HepG2 (cell line): ENCODE data around the gene JUND. TPM values are rescaled to one million over a fixed set of nuclear protein-coding genes. Genes with fewer than 3 reads are reported as not detected.

Source experiments
- AKAP8 ChIP-seq: sonication (generic); formaldehyde crosslinking; IDR thresholded peaks from 2 replicates; pipeline ENCODE4 v1.5.1; 2020; ENCODE audit warnings: mild to moderate bottlenecking, missing genetic modification reagents
- EEA1 ChIP-seq: sonication (generic); formaldehyde crosslinking; IDR thresholded peaks from 2 replicates; pipeline ENCODE4 v1.5.1; 2020; ENCODE audit warnings: mild to moderate bottlenecking, missing genetic modification reagents, borderline replicate concordance
- EHMT2 ChIP-seq: fragments of 200-600 bp; sonication (generic); IDR thresholded peaks from 2 replicates; pipeline ENCODE4 v1.7.0; 2017; ENCODE audit warnings: antibody characterized with exemption, low read depth, low read length, borderline replicate concordance
- FIP1L1 ChIP-seq: fragments of 200-400 bp; formaldehyde crosslinking; IDR thresholded peaks from 2 replicates; pipeline ENCODE4 v1.6.1; 2018; ENCODE audit warnings: low read depth, mild to moderate bottlenecking, low read length, moderate library complexity, borderline replicate concordance; ENCODE audit not compliant: insufficient read depth
- HDAC1 ChIP-seq: sonication (generic); formaldehyde crosslinking; IDR thresholded peaks from 2 replicates; pipeline ENCODE4 v1.5.1; 2020; ENCODE audit warnings: mild to moderate bottlenecking, missing genetic modification reagents
- HNRNPK ChIP-seq: fragments of 200-400 bp; formaldehyde crosslinking; IDR thresholded peaks from 2 replicates; pipeline ENCODE4 v1.6.1; 2018; ENCODE audit warnings: low read length, low read depth, moderate library complexity, mild to moderate bottlenecking; ENCODE audit not compliant: poor library complexity, severe bottlenecking
- IRF2 ChIP-seq: IDR thresholded peaks from 2 replicates; pipeline ENCODE4 v1.6.1; 2018; ENCODE audit warnings: missing genetic modification reagents, missing compliant biosample characterization
- MAF1 ChIP-seq: sonication (generic); formaldehyde crosslinking; IDR thresholded peaks from 2 replicates; pipeline ENCODE4 v1.5.0; 2020; ENCODE audit warnings: missing genetic modification reagents, borderline replicate concordance
- MED1 ChIP-seq: sonication (generic); formaldehyde crosslinking; IDR thresholded peaks from 2 replicates; pipeline ENCODE4 v1.4.0; 2020; ENCODE audit warnings: missing genetic modification reagents
- MLXIP ChIP-seq: sonication (generic); formaldehyde crosslinking; IDR thresholded peaks from 2 replicates; pipeline ENCODE4 v1.9.0; 2021; ENCODE audit warnings: missing genetic modification reagents, borderline replicate concordance
- PRDM15 ChIP-seq: sonication (generic); formaldehyde crosslinking; IDR thresholded peaks from 2 replicates; pipeline ENCODE4 v1.4.0; 2020; ENCODE audit warnings: missing genetic modification reagents
- RORA ChIP-seq: sonication (generic); formaldehyde crosslinking; IDR thresholded peaks from 2 replicates; pipeline ENCODE4 v1.5.0; 2020; ENCODE audit warnings: mild to moderate bottlenecking, missing genetic modification reagents, moderate library complexity
- UBTF ChIP-seq: sonication (generic); formaldehyde crosslinking; IDR thresholded peaks from 2 replicates; pipeline ENCODE4 v1.4.0; 2020; ENCODE audit warnings: mild to moderate bottlenecking, missing genetic modification reagents
- ZFY ChIP-seq: sonication (generic); formaldehyde crosslinking; IDR thresholded peaks from 2 replicates; pipeline ENCODE4 v1.4.0; 2020; ENCODE audit warnings: missing genetic modification reagents
- ZNF124 ChIP-seq: sonication (generic); formaldehyde crosslinking; IDR thresholded peaks from 2 replicates; pipeline ENCODE4 v1.4.0; 2020; ENCODE audit warnings: missing genetic modification reagents
- ZNF234 ChIP-seq: sonication (generic); formaldehyde crosslinking; conservative IDR thresholded peaks from 2 replicates; pipeline ENCODE4 v1.5.1; 2020; ENCODE audit warnings: mild to moderate bottlenecking, missing genetic modification reagents
- ZNF263 ChIP-seq: sonication (generic); formaldehyde crosslinking; IDR thresholded peaks from 2 replicates; pipeline ENCODE4 v1.4.0; 2020; ENCODE audit warnings: missing genetic modification reagents
- ZNF44 ChIP-seq: sonication (generic); formaldehyde crosslinking; IDR thresholded peaks from 2 replicates; pipeline ENCODE4 v1.5.1; 2020; ENCODE audit warnings: mild to moderate bottlenecking, missing genetic modification reagents
- ZNF562 ChIP-seq: sonication (generic); formaldehyde crosslinking; IDR thresholded peaks from 2 replicates; pipeline ENCODE4 v1.8.0; 2022; ENCODE audit warnings: missing genetic modification reagents, borderline replicate concordance
- ZNF839 ChIP-seq: sonication (generic); formaldehyde crosslinking; IDR thresholded peaks from 2 replicates; pipeline ENCODE4 v1.4.0; 2020; ENCODE audit warnings: missing genetic modification reagents, mild to moderate bottlenecking, borderline replicate concordance
- polyA plus RNA-seq, 8 experiments: library from polyadenylated mRNA; depleted of rRNA in 3 of 8; stranded (reverse) in 7 of 8; unstranded in 1 of 8; fragments of >200 nt; fragmentation: Illumina TruSeq in 4 of 8; extraction: Trizol in 4 of 8; gene quantifications; 2 replicates each; pipeline versions ENCODE4 v1.2.1 to v1.2.3, GENCODE V29; 2011 to 2016; ENCODE audit warnings: low read depth in 4 of 8, missing spikeins in 1 of 8, mixed read lengths in 1 of 8; ENCODE audit not compliant: insufficient read depth in 1 of 8
- total RNA-seq, 5 experiments: library from RNA; depleted of rRNA; stranded (reverse); fragments of >200 nt; fragmentation: Illumina TruSeq; extraction: Trizol; gene quantifications; 2 replicates each; pipeline ENCODE4 v1.2.3, GENCODE V29; 2016; ENCODE audit warnings: low read depth in 1 of 5

Gene JUND
- total and polyA plus RNA-seq, 2 of the 13 experiments (the other 11 are each of a cell fraction or from before 2014, with no cell fraction given) = 41.2 to 59.8 TPM

GRCh38 chr19:18233224-18233825 is 48.1 kb downstream of the JUND start (continued):
- TF ChIP-seq PRDM15 (CRISPR knock-in tag) = peak; percentile 46; the same call in 1 of the 2 replicates
- peak; percentile 81; the same call in 1 of the 2 replicates for TF ChIP-seq MAF1 (CRISPR knock-in tag)
- TF ChIP-seq IRF2 (CRISPR knock-in tag) = peak; percentile 86; the same call in 1 of the 2 replicates
- peak; percentile 72; the same call in 1 of the 2 replicates for TF ChIP-seq ZNF839 (CRISPR knock-in tag)
- peak; percentile 90 for TF ChIP-seq UBTF (CRISPR knock-in tag)
- 0 out of 2 replicates have a peak, but pooled peaks have one; percentile 36 for TF ChIP-seq ZNF44 (CRISPR knock-in tag)
- peak; percentile 60; the same call in 1 of the 2 replicates for TF ChIP-seq ZFY
- peak; percentile 100 for TF ChIP-seq EHMT2
- TF ChIP-seq ZNF124 (CRISPR knock-in tag) = peak; percentile 97
- no peak for TF ChIP-seq RORA (CRISPR knock-in tag)
- TF ChIP-seq ZNF234 (CRISPR knock-in tag) = 0 out of 2 replicates have a peak, but pooled peaks have one; percentile 61
- peak; percentile 91 for TF ChIP-seq MLXIP (CRISPR knock-in tag)
- TF ChIP-seq ZNF562 (CRISPR knock-in tag) = no peak
- no peak for TF ChIP-seq FIP1L1
- no peak for TF ChIP-seq HNRNPK
- TF ChIP-seq AKAP8 (CRISPR knock-in tag) = no peak
- 0 out of 2 replicates have a peak, but pooled peaks have one; percentile 60 for TF ChIP-seq ZNF263 (CRISPR knock-in tag)
- TF ChIP-seq MED1 (CRISPR knock-in tag) = peak; percentile 71
- peak; percentile 65; the same call in 1 of the 2 replicates for TF ChIP-seq EEA1
- peak; percentile 86 for TF ChIP-seq HDAC1
